HG03064 (cell line): ENCODE measurements around the gene P2RY14.

Experiments used
- ATAC-seq: cut with Tn5 transposase; IDR thresholded peaks from one replicate; pipeline ENCODE4 v1.9.1; 2021; ENCODE audit warnings: low read depth; ENCODE audit not compliant: unreplicated experiment

Gene P2RY14

DNA sequence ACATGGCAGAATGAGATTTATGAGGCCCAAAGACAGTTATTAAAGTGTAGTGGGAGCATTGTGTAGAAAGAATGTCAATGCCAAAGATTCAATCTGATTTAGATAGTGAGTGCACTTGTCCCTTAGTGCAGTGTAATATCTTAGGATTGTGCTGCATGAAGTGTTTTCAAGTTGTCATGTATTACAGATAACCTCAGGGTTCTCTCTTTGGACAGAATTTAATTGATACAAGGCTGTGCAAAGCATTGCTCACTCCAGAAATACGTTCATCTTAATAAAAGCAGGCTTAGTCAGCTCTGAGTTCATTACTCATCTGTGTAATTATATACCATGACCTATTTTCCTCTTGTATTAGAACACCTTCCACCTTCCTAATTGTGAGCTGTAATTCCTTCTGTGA, 59.3 kb downstream of the P2RY14 start:
- ATAC-seq = no peak

DNA sequence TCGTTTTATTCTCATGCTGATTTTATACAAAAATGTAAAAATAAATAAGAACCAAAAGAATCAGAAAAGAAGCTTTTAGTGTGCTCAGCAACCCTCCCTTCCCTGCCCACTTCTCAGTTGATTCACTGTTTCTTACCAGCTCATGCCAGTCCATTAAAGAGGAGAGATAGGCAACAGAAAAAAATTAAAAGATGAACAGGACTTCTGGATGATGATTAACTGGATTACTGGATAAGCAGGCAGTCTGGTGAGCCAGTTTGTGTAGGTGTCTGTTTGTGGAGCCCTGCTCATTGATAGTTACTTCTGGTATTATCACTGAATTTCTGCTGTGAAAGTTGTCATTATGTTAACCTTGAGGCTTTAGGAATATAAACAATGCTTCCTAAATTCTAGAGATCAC, 60.2 kb downstream of the P2RY14 start:
- ATAC-seq = no peak

DNA sequence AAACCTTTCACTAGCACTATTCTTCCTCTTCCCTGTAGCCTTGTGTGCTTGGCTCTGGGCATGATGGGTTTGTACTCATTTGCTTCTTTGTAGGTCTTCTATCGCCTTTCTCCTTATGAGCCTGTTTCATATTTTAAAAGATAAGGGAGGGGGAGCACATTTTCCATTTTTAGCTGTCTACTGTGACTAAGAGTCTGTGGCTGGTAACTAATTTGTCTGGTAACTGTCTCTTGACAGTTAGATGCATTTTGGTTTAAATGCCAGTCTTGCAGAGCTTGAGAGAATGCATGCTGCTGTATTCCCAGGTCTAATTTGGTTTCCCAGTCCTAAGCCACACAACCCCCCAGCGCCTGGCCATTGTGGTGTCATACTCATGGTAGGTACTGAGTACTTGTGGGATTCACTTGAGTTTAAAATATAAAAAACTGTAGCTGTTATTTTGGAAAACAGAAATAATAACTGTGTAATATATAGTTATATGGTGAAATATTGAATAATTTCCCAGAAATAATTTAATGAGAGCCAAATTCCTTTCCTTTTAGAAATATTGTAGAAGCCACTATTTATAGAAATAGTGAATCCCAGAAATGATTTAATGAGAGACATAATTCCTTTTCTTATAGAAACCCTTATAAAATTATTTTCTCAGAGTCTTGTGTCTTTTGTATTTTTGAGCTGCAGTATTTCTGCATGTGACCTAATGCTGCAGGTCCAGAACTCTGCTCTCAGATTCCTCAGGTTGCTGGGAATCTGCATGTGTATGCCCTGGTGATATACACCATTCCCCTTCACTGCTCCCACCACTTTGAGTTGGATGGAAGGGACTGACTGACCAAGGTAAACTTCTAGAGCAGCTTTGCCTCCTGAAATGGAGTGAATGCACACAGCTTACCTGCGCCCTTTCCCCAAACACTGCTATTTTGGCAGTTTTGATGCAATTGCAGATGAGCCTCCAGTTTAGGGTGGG, 61.4 kb downstream of the P2RY14 start:
- ATAC-seq = no peak

DNA sequence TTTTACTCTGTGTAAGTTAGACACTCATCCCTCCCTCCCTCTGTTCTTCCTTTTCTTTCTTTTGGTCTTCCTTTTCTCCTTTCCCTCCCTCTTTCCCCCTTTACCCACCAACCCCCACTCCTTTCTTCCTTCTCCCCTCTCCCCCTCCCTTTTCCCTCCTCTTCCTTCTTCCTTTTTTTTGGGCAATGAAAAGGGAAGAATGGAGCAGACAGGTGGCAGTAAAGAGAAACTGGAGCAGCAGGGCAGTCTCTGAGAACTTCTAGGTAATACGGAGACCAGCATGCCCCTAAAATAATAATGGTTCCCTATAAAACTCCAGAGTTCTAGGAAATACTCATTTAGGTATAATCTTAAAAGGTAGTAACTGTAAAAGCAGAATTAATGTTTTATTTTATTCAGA, 63.9 kb downstream of the P2RY14 start:
- no peak for ATAC-seq

GRCh38 chr3:151213881-151214280, 64.5 kb downstream of the P2RY14 start:
- no peak for ATAC-seq

DNA sequence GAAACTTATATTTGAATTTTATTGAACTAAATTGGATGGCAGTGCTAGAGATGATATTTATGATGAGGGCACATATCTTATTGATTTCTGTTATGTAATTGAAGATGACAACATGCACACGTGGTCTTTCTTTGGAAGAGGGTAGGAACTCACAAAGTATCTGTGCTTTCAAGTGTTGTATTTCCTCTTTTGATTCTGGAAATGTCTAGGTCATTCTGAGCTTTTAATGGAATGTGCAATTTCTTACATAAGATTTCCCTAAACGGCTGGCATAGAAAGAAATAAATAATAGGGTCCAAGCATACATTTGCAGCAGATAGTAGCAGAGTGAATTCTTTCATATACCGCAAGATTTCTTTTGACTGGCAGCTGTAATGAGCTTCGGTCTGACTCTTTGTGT, 65.2 kb downstream of the P2RY14 start:
- ATAC-seq = no peak

DNA sequence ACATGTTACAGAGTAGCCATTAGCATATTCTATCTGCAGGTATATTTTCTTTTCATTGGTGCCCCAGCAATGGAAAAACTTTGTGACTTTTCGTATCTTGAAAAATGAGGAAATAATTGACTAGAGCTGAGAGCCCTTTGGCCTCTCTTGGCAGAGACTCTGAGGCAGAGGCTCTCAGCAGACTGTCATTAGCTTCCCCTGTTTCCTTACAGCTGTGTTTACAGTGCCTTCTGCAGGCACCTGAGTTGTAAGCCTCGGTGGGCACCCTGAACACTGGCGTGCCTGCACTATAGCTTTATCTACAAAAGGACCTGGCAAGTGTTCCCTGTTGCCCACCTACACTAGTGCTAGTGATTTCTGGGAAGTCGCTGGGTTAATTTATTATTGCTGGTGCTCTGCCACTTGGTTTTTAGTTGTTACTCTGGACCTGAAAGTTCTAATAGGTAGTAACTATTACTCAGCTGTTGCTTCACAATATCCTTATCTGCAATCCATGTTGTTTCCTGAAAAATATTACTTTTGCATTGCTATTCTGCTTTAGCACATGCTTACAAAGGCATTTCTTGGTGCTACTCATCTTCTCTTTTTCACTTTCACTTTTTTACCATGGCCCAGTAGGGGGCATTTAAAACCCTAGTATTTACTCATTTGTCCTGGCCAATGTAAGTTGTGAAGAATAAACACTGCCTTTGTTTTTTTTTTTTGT, 67.5 kb downstream of the P2RY14 start:
- peak; percentile 78 for ATAC-seq

- ATAC-seq = no peak
Measured at GRCh38 chr3:151209654-151210053, 68.7 kb downstream of the P2RY14 start.

GRCh38 chr3:151206201-151206600, 72.1 kb downstream of the P2RY14 start:
- no peak for ATAC-seq

DNA sequence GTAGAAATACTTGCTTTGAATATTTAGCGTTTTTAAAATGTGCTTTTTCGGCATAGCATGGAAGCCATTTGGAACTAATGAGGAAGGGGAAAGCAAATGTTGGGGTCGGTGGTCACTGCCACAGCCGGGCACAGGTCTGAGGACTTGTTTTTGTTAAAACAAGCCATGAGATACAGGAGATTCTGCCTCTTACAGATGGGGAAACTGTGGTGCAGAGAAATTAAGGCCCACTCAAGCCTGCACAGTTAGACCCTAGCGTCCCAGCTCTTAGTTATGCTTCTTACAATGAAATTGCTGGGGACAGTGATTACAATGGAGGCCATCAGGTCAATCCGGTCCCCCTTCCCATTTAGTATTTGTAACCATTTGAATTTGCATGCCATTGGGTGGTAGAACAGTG, 72.9 kb downstream of the P2RY14 start:
- ATAC-seq = no peak

DNA sequence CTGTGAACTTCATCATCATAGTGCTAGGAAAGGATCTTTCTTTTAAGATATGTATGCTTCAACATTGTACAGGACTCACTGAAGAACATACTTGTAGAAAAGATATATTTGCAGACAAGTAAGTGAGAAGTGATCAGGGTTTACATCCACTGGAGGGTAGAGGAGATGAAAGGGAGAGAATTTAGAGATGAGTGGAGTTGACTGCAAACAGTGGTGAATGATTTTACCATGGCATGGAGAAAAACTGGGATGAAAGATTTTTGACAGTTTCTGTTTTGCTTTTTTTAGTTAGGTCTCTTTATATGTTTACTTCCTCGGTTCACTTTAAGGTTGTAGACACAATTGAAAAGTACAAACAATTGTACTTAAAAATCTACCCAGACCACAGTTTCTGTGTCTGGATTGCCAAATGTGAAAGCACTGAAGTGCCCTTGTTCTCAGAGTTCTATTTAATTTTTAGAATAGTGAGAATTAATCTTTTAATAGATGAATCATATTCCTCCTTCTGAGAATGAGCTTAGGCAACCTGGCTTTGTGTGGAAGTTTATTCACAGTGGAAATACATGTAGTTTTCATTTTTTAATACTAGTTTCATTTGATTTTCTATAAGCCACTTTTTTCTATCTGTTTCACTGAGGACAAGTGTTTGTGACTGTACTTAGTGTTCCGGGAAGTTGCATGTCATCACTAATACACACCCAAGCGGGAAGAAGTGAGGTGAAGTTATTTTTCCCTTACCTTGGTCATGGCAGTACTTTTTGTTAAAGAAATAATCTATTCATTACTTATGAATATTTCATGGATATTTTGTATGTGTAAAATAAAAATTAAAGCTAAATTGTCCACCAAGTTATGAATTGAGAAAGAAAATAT, 73.6 kb downstream of the P2RY14 start:
- no peak for ATAC-seq

GRCh38 chr3:151203051-151203420, 75.3 kb downstream of the P2RY14 start, which contains the start of gene GPR171:
Gene GPR171, minus strand, starts transcription at chr3:151203216. Its CDS starts 3,830 bp downstream, at chr3:151199386.
- peak; percentile 92 for ATAC-seq

DNA sequence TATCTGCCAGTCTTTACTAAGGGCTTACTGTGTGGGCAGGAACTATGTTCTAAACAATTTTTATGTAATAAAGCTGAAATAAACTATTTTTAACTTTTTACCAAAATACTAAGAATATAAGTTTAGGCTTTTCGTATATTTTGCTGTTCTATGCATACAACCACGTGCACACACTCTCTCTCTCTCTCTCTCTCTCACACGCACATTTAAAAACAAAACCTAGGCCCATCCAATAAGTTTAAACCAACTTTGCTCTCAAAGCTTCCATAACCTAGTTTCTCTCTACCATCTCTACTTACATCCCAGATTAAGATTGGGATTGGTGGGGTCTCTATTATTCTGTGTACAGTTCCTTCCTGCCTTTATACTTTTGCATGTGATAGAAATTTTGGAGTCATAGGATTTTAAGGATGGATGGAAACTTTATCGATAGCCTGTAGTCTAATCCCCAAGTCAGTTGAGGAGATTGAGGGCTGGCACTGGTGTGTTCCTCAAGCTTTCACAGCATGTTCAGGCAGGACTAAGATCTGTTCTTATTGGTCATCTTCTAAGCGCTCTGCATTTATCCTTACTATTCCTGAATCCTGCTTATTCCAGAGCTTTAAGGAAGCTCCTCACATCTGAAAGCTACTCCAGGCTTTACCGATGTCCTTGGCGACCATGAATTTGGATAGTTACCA, 77.2 kb downstream of the P2RY14 start:
- no peak for ATAC-seq

DNA sequence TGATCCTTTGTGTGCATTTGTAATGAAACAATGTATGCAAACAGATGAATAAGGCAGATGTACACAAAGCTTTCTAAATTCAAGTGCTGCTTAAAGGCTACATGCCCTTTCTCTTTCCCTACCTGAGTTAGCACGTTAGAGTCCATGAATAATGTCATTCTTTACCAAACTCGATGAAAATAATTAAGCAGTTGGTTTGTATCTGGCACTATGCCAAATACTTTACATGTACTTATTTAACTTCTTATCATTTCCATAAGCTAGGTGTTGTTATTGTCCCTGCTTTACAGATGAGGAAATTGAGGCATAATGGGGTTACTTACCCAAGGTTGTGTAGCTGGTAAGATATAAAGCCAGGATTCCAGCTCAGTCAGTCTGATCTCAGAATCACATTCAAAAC, 77.8 kb downstream of the P2RY14 start:
- ATAC-seq = no peak

DNA sequence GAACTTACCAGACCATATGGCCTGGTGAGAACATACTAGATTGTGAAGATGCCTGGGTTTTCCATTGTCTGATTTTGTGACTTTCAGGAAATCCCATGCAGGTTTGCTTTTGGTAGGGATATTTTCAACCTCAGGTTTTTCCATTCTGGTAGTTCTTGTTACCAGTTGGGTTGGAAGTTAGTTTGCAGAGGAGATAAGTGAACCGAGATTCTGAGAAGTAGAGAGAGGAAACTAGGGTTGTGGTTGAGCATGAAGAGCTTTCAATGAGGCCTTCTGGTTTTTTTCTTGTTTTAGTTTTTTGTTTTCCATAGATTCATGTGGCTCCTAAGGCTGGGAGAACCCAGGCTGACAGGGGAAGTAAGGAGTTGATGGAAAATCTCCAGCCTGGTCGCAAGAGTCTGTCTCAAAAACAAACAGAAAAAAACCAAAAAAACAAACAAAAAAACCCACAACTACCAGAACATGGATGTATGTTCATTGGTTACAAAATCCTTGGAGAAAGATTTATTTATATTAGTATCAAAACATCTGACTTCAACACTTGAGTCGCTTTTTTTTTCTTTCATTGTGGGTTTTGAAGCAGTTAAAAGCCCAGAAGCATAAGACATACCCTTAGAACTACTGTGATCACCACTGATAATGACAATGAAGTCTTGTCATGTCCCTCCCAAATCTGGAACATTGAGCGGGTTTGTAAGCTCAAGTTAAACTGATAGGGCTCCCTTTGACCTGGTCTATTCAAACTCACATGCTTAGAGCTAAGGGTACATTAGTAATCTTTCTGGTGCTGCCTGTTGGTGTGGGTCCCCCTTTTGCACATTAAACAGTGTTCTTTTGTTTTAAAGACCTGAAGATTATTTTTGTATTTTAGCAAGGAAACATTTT, 78.5 kb downstream of the P2RY14 start:
- ATAC-seq = no peak

DNA sequence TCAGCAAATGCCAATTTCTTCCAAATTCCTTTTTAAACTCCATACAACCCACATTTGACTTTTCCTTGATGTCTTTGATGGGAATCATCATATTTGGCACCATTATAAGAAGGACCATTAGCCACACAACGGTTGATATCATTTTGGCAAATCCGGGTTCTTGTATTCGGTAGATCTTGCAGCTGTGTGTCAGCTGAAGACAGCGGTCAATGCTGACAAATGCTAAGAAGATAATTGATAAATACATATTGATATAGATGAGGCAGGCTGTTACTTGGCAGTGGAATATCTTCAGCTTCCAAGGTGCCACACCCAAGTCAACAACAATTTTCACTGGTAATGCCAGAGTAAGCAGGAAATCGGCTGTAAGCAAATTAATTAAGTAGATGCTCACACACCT, 79.5 kb downstream of the P2RY14 start:
- no peak for ATAC-seq

GRCh38 chr3:151197981-151198767, 80.2 kb downstream of the P2RY14 start:
- ATAC-seq = no peak

GRCh38 chr3:151197228-151197627, 81.1 kb downstream of the P2RY14 start:
- no peak for ATAC-seq
